Adipocyte (in vitro differentiated cells): ENCODE data around the gene GNG7.
"Not testable (repeated sequence)": the region's sequence is repeated elsewhere in the genome, so short reads cannot be mapped to it uniquely, and the experiment has no call there.

Experiments used
- DNase-seq: peaks from one replicate; pipeline ENCODE4 v3.0.0-alpha.2; 2015; ENCODE audit warnings: low read depth
- H3K27me3 ChIP-seq: replicated peaks from 2 replicates; pipeline ENCODE4 v1.7.0; 2013; ENCODE audit warnings: mild to moderate bottlenecking, low read length, moderate library complexity; ENCODE audit not compliant: control insufficient read depth, insufficient read depth
- H3K36me3 ChIP-seq: 2 replicates; pipeline ENCODE4 v1.7.0; 2013; ENCODE audit warnings: low read length, mild to moderate bottlenecking, moderate library complexity; ENCODE audit not compliant: control insufficient read depth, insufficient read depth, severe bottlenecking
- H3K4me1 ChIP-seq: 2 replicates; pipeline ENCODE4 v1.7.0; 2013; ENCODE audit warnings: mild to moderate bottlenecking, low read length, moderate library complexity; ENCODE audit not compliant: control insufficient read depth, insufficient read depth
- H3K4me3 ChIP-seq: 2 replicates; pipeline ENCODE4 v1.7.0; 2013; ENCODE audit warnings: mild to moderate bottlenecking, low read length, moderate library complexity
- H3K9ac ChIP-seq: 2 replicates; pipeline ENCODE4 v1.7.0; 2013; ENCODE audit warnings: mild to moderate bottlenecking, low read length, moderate library complexity
- H3K9me3 ChIP-seq: 2 replicates; pipeline ENCODE4 v1.7.0; 2013; ENCODE audit warnings: mild to moderate bottlenecking, low read length, moderate library complexity; ENCODE audit not compliant: control insufficient read depth

Gene GNG7

DNA sequence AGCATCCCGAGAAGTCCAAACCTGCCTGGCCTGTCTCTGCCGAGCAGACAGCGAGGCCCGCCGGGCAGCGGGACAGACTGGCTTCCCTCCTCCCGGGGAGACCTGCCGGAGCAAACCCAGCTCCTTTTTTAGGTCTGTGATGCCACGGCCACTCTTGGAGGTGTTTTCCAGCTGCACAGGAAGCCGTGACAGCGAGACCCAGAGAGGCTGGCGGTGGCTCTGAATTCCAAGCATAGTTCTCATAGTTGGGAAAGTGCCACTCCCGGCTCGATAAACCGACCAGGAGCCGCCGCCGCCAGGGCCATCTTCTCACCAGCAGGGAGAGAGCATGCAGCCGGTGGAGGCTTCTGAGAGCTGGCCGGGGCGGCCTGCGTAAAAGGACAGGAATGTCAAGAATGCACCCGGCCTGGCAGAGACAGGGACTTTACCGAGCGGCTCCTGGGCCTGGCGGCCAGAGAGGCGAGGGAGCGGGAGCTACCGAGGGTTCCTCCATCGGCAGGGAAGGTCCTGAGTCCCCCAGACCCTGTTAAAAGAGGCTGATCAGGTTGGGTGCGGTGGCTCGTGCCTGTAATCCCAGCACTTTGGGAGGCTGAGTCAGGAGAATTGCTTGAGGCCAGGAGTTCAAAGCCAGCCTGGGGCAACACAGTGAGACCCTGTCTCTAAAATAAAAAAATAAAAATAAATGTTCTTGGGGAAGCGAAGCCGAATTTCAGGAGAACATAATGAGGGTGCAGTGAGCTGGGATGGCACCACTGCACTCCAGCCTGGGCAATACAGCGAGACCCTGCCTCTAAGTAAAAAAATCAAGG, 161.6 kb downstream of the GNG7 start:
- peak overlapping the region; percentile 88 for H3K9ac ChIP-seq
- H3K4me1 ChIP-seq = peaks cover 52% of the 10 kb centered on the region
- peak; percentile 97 for DNase-seq
- peak overlapping the region; percentile 64 for H3K4me3 ChIP-seq
- H3K36me3 ChIP-seq = no peaks in the 10 kb centered on the region
- H3K9me3 ChIP-seq = no peaks in the 10 kb centered on the region
- no peaks in the 10 kb centered on the region for H3K27me3 ChIP-seq

GRCh38 chr19:2540251-2540645, 162.2 kb downstream of the GNG7 start:
- Histone ChIP-seq H3K36me3 (no peaks in the 10 kb centered on the region), H3K4me1 (peaks cover 51% of the 10 kb centered on the region), H3K9ac (peak overlapping the region; percentile 88), H3K4me3 (peak overlapping the region; percentile 64), H3K9me3 (no peaks in the 10 kb centered on the region), H3K27me3 (no peaks in the 10 kb centered on the region)
- no peak for DNase-seq

DNA sequence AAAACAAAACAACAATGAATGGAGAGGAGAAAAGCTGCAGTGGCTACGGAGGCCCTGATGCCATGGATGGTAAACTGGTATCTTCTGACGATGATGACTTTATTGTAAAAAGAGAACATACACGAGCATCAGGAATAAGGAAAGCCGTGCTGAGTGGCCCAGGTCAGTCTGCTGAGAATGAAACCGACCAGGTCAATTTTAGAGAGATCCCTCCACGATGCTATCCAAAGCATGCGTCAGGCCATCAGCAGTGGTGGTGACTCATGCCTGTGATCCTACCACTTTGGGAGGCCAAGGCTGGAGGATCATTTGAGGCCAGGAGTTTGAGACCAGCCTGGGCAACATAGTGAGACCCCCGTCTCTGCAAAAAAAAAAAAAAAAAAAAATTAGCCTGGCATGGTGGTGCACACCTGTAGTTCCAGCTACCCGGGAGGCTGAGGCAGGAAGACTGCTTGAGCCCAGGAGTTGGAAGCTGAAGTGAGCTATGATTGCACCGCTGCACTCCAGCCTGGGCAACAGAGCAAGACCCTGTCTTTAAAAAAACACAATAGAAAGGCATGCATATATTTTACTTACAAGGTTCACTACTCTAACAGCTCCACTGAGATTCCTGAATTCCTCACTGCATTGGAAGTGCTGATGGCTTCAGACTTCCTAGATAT, 164.3 kb downstream of the GNG7 start:
- Histone ChIP-seq H3K27me3 (no peaks in the 10 kb centered on the region), H3K36me3 (no peaks in the 10 kb centered on the region), H3K9me3 (peaks cover 10% of the 10 kb centered on the region), H3K4me3 (no peak overlapping the region), H3K4me1 (peaks cover 36% of the 10 kb centered on the region), H3K9ac (no peak overlapping the region)
- DNase-seq = no peak

DNA sequence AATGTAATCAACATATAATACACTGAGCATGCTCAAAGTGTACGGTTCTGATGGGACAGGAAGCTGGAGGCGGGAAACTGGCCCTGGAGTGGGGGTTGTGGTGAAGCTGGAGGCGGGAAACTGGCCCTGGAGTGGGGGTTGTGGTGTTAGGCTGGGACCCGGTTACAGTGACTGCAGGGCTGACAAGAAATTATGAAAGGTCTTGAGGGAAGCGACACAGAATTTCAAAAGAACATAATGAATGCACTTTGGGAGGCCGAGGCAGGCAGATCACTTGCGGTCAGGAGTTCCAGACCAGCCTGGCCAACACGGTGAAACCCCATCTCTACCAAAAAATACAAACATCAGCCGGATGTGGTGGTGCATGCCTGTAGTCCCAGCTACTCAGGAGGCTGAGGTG, 164.9 kb downstream of the GNG7 start:
- H3K4me3 ChIP-seq, H3K9ac ChIP-seq, DNase-seq, H3K27me3 ChIP-seq, H3K36me3 ChIP-seq: not testable (repeated sequence)
- Histone ChIP-seq H3K4me1 (peaks cover 32% of the 10 kb centered on the region), H3K9me3 (peaks cover 10% of the 10 kb centered on the region)

GRCh38 chr19:2536461-2536860, 166.0 kb downstream of the GNG7 start:
- Histone ChIP-seq H3K9me3 (peaks cover 10% of the 10 kb centered on the region), H3K27me3 (no peaks in the 10 kb centered on the region), H3K4me3 (no peak overlapping the region), H3K36me3 (no peaks in the 10 kb centered on the region), H3K9ac (peak overlapping the region; percentile 62), H3K4me1 (peaks cover 27% of the 10 kb centered on the region)
- no peak for DNase-seq

- Histone ChIP-seq H3K4me1 (peaks cover 19% of the 10 kb centered on the region), H3K9me3 (peaks cover 10% of the 10 kb centered on the region), H3K4me3 (peak overlapping the region; percentile 44), H3K36me3 (no peaks in the 10 kb centered on the region), H3K27me3 (no peaks in the 10 kb centered on the region), H3K9ac (no peak overlapping the region)
- DNase-seq = no peak
Observed at GRCh38 chr19:2534423-2535013, 168.0 kb downstream of the GNG7 start.

DNA sequence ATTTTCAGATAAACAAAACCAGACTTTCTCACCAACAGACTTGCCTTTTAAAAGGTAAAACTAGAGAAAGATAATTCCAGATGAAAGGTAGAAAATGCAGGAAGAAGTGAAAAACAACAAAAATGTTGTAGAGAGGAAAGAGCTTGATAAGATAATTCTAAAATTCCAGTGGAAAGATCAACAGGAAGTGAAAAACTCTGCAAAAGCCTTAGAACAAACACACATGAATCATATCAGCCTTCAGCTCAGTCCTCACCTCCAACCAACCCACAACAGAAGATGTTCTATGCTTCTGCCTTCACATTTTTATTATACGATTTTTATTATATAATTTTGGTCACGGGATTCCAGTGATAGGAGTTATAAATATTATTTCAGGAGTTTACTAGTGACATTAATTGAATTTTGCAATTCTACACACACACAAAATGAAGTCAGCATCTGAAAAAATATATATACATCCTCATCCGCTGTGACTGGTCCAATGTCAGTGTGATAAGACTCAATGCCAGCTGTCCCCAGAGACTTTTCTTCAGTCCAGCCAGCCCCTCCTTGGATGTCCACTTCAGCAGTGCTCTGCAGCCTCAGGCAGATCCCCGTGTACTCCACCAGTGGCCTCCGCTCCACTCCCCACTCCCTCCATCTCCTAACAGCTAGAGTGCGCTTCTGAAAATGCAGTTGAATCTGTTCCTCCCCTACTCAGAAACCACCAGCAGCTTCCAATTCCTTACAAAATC, 168.6 kb downstream of the GNG7 start:
- Histone ChIP-seq H3K4me1 (peaks cover 25% of the 10 kb centered on the region), H3K36me3 (no peaks in the 10 kb centered on the region), H3K27me3 (no peaks in the 10 kb centered on the region), H3K9me3 (peaks cover 10% of the 10 kb centered on the region), H3K4me3 (peak overlapping the region; percentile 44), H3K9ac (peak overlapping the region; percentile 59)
- no peak for DNase-seq

DNA sequence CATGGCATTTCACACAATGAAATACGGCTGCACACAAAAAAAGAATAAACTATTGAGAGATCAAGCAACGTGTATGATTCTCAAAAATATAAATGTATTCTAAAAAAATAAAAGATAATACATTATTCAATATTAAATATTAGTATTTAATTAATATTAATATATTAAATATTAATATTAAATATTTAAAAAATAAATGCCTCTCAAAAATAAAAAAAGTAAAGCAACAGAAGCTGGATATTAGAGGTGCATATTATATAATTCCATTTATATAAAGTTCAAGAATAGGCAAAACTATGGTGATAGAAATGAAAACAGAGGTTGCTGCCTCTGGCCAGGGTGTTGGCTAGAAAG, 169.4 kb downstream of the GNG7 start:
- Histone ChIP-seq H3K9ac (peak overlapping the region; percentile 59), H3K4me3 (no peak overlapping the region), H3K9me3 (peaks cover 10% of the 10 kb centered on the region)

DNA sequence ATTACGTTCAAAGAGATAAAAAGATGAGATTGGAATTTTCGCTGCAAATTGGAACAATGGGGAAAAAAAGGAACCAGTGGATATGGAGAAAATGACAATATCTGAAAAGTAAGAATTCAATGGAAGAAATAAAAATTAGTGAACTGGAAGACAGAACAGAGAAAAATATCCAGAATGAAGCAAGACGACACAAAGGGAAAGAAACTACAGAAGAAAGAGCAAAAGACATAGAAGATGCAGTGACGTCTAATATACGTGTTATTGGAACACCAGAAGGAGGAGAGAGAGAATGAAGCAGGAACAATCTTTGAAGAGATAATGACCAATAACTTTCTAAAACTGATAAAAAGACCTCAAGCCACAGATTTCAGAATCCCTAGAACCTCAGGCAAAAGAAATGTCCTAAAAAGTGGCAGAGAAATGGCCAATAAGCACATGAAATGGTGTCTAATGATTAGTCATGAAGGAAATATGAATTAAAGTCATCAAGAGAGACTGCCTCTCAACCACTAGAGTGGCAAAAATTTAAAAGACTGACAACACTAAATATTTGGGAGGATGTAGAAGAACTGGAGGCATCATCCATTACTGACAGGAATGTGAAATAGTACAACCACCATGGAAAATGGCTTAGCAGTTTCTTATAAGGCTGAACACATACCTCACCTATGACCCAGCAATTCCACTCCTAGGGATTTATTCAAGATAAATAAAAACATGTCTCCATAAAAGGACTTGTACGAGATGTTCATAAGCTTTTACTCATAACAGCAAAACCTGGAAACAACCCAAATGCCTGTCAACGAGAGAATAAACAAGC, 170.0 kb downstream of the GNG7 start:
- DNase-seq = peak; percentile 74
- no peaks in the 10 kb centered on the region for H3K27me3 ChIP-seq
- H3K4me1 ChIP-seq = peaks cover 30% of the 10 kb centered on the region
- H3K4me3 ChIP-seq = no peak overlapping the region
- no peaks in the 10 kb centered on the region for H3K36me3 ChIP-seq
- H3K9ac ChIP-seq = peak overlapping the region; percentile 60
- H3K9me3 ChIP-seq = peaks cover 10% of the 10 kb centered on the region

More for the DNA sequence above, 169.4 kb downstream of the GNG7 start:
- DNase-seq = no peak
- H3K4me1 ChIP-seq = peaks cover 30% of the 10 kb centered on the region
- H3K36me3 ChIP-seq = no peaks in the 10 kb centered on the region
- no peaks in the 10 kb centered on the region for H3K27me3 ChIP-seq

GRCh38 chr19:2529942-2530341, 172.6 kb downstream of the GNG7 start:
- peaks cover 35% of the 10 kb centered on the region for H3K4me1 ChIP-seq
- H3K36me3 ChIP-seq, DNase-seq, H3K4me3 ChIP-seq, H3K27me3 ChIP-seq, H3K9me3 ChIP-seq, H3K9ac ChIP-seq: not testable (repeated sequence)
